H9 (cell line): ENCODE results near the gene COL4A2. TPM values are rescaled to one million over a fixed set of nuclear protein-coding genes. Genes with fewer than 3 reads are reported as not detected.

Experiments
- DNase-seq: peaks from one replicate; pipeline ENCODE4 v3.0.0-alpha.2; 2017
- H2AFZ ChIP-seq: one replicate; pipeline ENCODE4 v1.6.1; 2013; ENCODE audit warnings: mild to moderate bottlenecking, low read length, control low read depth, moderate library complexity
- H2AK5ac ChIP-seq: 2 replicates; pipeline ENCODE4 v1.6.1; 2013; ENCODE audit warnings: low read length, control low read depth, mixed read lengths; ENCODE audit not compliant: insufficient read length
- H2BK120ac ChIP-seq: one replicate; pipeline ENCODE4 v1.6.1; 2013; ENCODE audit warnings: low read depth, mild to moderate bottlenecking, low read length, control low read depth, inconsistent platforms; ENCODE audit not compliant: poor library complexity, severe bottlenecking
- H2BK12ac ChIP-seq: 2 replicates; pipeline ENCODE4 v1.6.1; 2013; ENCODE audit warnings: low read length, control low read depth, mixed read lengths, low read depth; ENCODE audit not compliant: insufficient read length
- H2BK15ac ChIP-seq: 2 replicates; pipeline ENCODE4 v1.6.1; 2013; ENCODE audit warnings: low read depth, low read length, control low read depth
- H2BK20ac ChIP-seq: one replicate; pipeline ENCODE4 v1.6.1; 2013; ENCODE audit warnings: low read depth, mild to moderate bottlenecking, low read length, control low read depth, inconsistent platforms; ENCODE audit not compliant: poor library complexity, severe bottlenecking
- H2BK5ac ChIP-seq: 2 replicates; pipeline ENCODE4 v1.6.1; 2013; ENCODE audit warnings: low read length, control low read depth, mixed read lengths; ENCODE audit not compliant: insufficient read length
- H3K14ac ChIP-seq: 2 replicates; pipeline ENCODE4 v1.6.1; 2013; ENCODE audit warnings: low read length, control low read depth; ENCODE audit not compliant: insufficient read depth
- H3K18ac ChIP-seq: 2 replicates; pipeline ENCODE4 v1.6.1; 2013; ENCODE audit warnings: low read depth, mild to moderate bottlenecking, mixed read lengths, low read length, control low read depth; ENCODE audit not compliant: insufficient read length
- H3K23ac ChIP-seq: 2 replicates; pipeline ENCODE4 v1.6.1; 2013; ENCODE audit warnings: low read length, control low read depth, mixed read lengths, low read depth; ENCODE audit not compliant: insufficient read length
- H3K23me2 ChIP-seq: 2 replicates; pipeline ENCODE4 v1.6.1; 2013; ENCODE audit warnings: low read depth, mild to moderate bottlenecking, mixed read lengths, low read length, control low read depth; ENCODE audit not compliant: insufficient read length, poor library complexity, severe bottlenecking
- H3K27ac ChIP-seq: 2 replicates; pipeline ENCODE4 v1.5.1; 2013; ENCODE audit warnings: low read length, control low read depth, mixed read lengths, low read depth; ENCODE audit not compliant: insufficient read length
- H3K27me3 ChIP-seq: 2 replicates; pipeline ENCODE4 v1.6.1; 2013; ENCODE audit warnings: low read length, control low read depth, inconsistent platforms; ENCODE audit not compliant: insufficient read depth
- H3K4ac ChIP-seq: 2 replicates; pipeline ENCODE4 v1.6.1; 2013; ENCODE audit warnings: low read depth, mild to moderate bottlenecking, control low read depth, inconsistent platforms, low read length, moderate library complexity
- H3K4me1 ChIP-seq: 2 replicates; pipeline ENCODE4 v1.6.1; 2013; ENCODE audit warnings: low read length, control low read depth, inconsistent platforms; ENCODE audit not compliant: insufficient read depth
- H3K4me2 ChIP-seq: 2 replicates; pipeline ENCODE4 v1.6.1; 2013; ENCODE audit warnings: low read length, control low read depth, mixed read lengths; ENCODE audit not compliant: insufficient read length, insufficient read depth
- H3K56ac ChIP-seq: 2 replicates; pipeline ENCODE4 v1.6.1; 2013; ENCODE audit warnings: low read depth, mild to moderate bottlenecking, mixed read lengths, low read length, control low read depth; ENCODE audit not compliant: insufficient read length
- H3K79me1 ChIP-seq: 2 replicates; pipeline ENCODE4 v1.6.1; 2013; ENCODE audit warnings: low read depth, mild to moderate bottlenecking, moderate library complexity, low read length, control low read depth, inconsistent platforms; ENCODE audit not compliant: insufficient read depth, poor library complexity, severe bottlenecking
- H3K79me2 ChIP-seq: 2 replicates; pipeline ENCODE4 v1.6.1; 2013; ENCODE audit warnings: low read length, control low read depth, inconsistent platforms; ENCODE audit not compliant: insufficient read depth
- H3K9ac ChIP-seq: 2 replicates; pipeline ENCODE4 v1.6.1; 2013; ENCODE audit warnings: low read length, control low read depth, mixed read lengths; ENCODE audit not compliant: insufficient read length; ENCODE audit errors: extremely low read depth
- H3K9me3 ChIP-seq: one replicate; pipeline ENCODE4 v1.6.1; 2013; ENCODE audit warnings: low read depth, low read length, inconsistent platforms; ENCODE audit not compliant: control insufficient read depth
- H3T11ph ChIP-seq: one replicate; pipeline ENCODE4 v1.6.1; 2013; ENCODE audit warnings: mild to moderate bottlenecking, low read length, control low read depth, inconsistent platforms
- H4K20me1 ChIP-seq: one replicate; pipeline ENCODE4 v1.6.1; 2013; ENCODE audit not compliant: control insufficient read depth, insufficient read length, insufficient read depth
- H4K5ac ChIP-seq: 2 replicates; pipeline ENCODE4 v1.6.1; 2013; ENCODE audit warnings: low read depth, mild to moderate bottlenecking, mixed read lengths, low read length, control low read depth; ENCODE audit not compliant: insufficient read length
- H4K8ac ChIP-seq: replicated peaks from 2 replicates; pipeline ENCODE4 v1.6.1; 2013; ENCODE audit warnings: low read length, control low read depth, mixed read lengths, low read depth; ENCODE audit not compliant: insufficient read length
- H4K91ac ChIP-seq: 2 replicates; pipeline ENCODE4 v1.6.1; 2013; ENCODE audit warnings: low read depth, mild to moderate bottlenecking, moderate library complexity, mixed read lengths, low read length, control low read depth; ENCODE audit not compliant: insufficient read length
- H3K27ac Mint-ChIP-seq, 3 experiments: 2 replicates in 2 of 3; 3 replicates in 1 of 3; pipeline ENCODE4 v1.8.0; 2020 to 2021; ENCODE audit warnings: mixed read lengths in 3 of 3, mild to moderate bottlenecking in 1 of 3, moderate library complexity in 1 of 3
- H3K27me3 Mint-ChIP-seq: 2 replicates; pipeline ENCODE4 v1.8.0; 2021; ENCODE audit warnings: low read depth, mild to moderate bottlenecking, moderate library complexity, mixed read lengths
- H3K36me3 Mint-ChIP-seq, 3 experiments: 2 replicates in 2 of 3; 3 replicates in 1 of 3; pipeline ENCODE4 v1.8.0; 2020 to 2021; ENCODE audit warnings: low read depth in 3 of 3, mixed read lengths in 3 of 3; ENCODE audit not compliant: insufficient read depth in 1 of 3
- H3K4me1 Mint-ChIP-seq, 2 experiments: 2 replicates each; pipeline ENCODE4 v1.8.0; 2020; ENCODE audit warnings: mixed read lengths in 2 of 2
- H3K4me3 Mint-ChIP-seq, 2 experiments: 2 replicates in 1 of 2; 3 replicates in 1 of 2; pipeline ENCODE4 v1.8.0; 2020 to 2021; ENCODE audit warnings: mild to moderate bottlenecking in 2 of 2, mixed read lengths in 2 of 2, moderate library complexity in 1 of 2
- H3K9me3 Mint-ChIP-seq, 2 experiments: 2 replicates in 1 of 2; 3 replicates in 1 of 2; pipeline ENCODE4 v1.8.0; 2020; ENCODE audit warnings: mild to moderate bottlenecking in 2 of 2, mixed read lengths in 2 of 2, moderate library complexity in 1 of 2
- CTCF ChIP-seq: fragments of 200-600 bp; sonication (generic); conservative IDR thresholded peaks from 3 replicates; pipeline ENCODE4 v1.8.0; 2021; ENCODE audit warnings: antibody characterized with exemption, mild to moderate bottlenecking
- WGBS: extraction: QIAGEN DNeasy Blood & Tissue Kit; methylation state at CpG from one replicate; pipeline ENCODE4 v1.1.7; 2013; ENCODE audit warnings: missing lambda C conversion rate, low lambda C conversion rate, mixed read lengths; ENCODE audit not compliant: insufficient read length; ENCODE audit errors: extremely low coverage; 5-methylcytosine and 5-hydroxymethylcytosine counted together
- total RNA-seq: library from RNA; stranded (reverse); gene quantifications from 2 replicates; pipeline ENCODE4 v1.2.1, GENCODE V29; 2021

The COL4A2 gene
- total RNA-seq, 1 experiment from 2014 or later, result 76.5 TPM

- WGBS, result no CpG with 5 or more reads among the region's 9 CpGs
- H3K23me2 ChIP-seq, result no peaks in the 10 kb centered on the region
- H3K18ac ChIP-seq, result no peak overlapping the region
- Mint-ChIP-seq H3K4me3 (no peak overlapping the region), H3K36me3 (peaks cover 0 to 5% (median 2%) of the 10 kb centered on the region in 3 experiments; a peak in 3 of 7 replicates), H3K27me3 (no peaks in the 10 kb centered on the region), H3K4me1 (peaks cover 14 to 16% of the 10 kb centered on the region in 2 experiments), H3K27ac (peak overlapping the region in 1 of 3 experiments; percentile 50; a peak in 1 of 7 replicates), H3K9me3 (no peaks in the 10 kb centered on the region)
- H3K9ac ChIP-seq, result no peak overlapping the region
- no peak overlapping the region for H3K4ac ChIP-seq
- no peak overlapping the region for H4K91ac ChIP-seq
- H3K79me1 ChIP-seq, result no peaks in the 10 kb centered on the region
- H2BK20ac ChIP-seq, result no peak overlapping the region
- no peak overlapping the region for H3K27ac ChIP-seq
- no peak overlapping the region for H3T11ph ChIP-seq
- no peak overlapping the region for H3K23ac ChIP-seq
- no peak for DNase-seq
- H2BK5ac ChIP-seq, result no peak overlapping the region
- H3K79me2 ChIP-seq, result no peaks in the 10 kb centered on the region
- H2BK15ac ChIP-seq, result no peak overlapping the region
- no peak overlapping the region for H4K5ac ChIP-seq
- H3K4me1 ChIP-seq, result peaks cover 1% of the 10 kb centered on the region; the same call in 1 of the 2 replicates
- no peaks in the 10 kb centered on the region for H3K27me3 ChIP-seq
- no peak overlapping the region for H3K14ac ChIP-seq
- no peak overlapping the region for H4K8ac ChIP-seq
- no peak for TF ChIP-seq CTCF
- no peak overlapping the region for H3K4me2 ChIP-seq
- H4K20me1 ChIP-seq, result no peaks in the 10 kb centered on the region
- no peaks in the 10 kb centered on the region for H3K9me3 ChIP-seq
- no peak overlapping the region for H2AK5ac ChIP-seq
- no peak overlapping the region for H2BK12ac ChIP-seq
- H3K56ac ChIP-seq, result no peak overlapping the region
- H2BK120ac ChIP-seq, result no peak overlapping the region
- H2AFZ ChIP-seq, result no peak overlapping the region
These were observed 95.4 kb downstream of the COL4A2 start for GRCh38 chr13:110402299-110403069.
